Adipocyte (in vitro differentiated cells): ENCODE data around the gene LRRC14B.

Experiments used
- DNase-seq: peaks from one replicate; pipeline ENCODE4 v3.0.0-alpha.2; 2015; ENCODE audit warnings: low read depth
- H3K27me3 ChIP-seq: replicated peaks from 2 replicates; pipeline ENCODE4 v1.7.0; 2013; ENCODE audit warnings: mild to moderate bottlenecking, low read length, moderate library complexity; ENCODE audit not compliant: control insufficient read depth, insufficient read depth
- H3K36me3 ChIP-seq: 2 replicates; pipeline ENCODE4 v1.7.0; 2013; ENCODE audit warnings: low read length, mild to moderate bottlenecking, moderate library complexity; ENCODE audit not compliant: control insufficient read depth, insufficient read depth, severe bottlenecking
- H3K4me1 ChIP-seq: 2 replicates; pipeline ENCODE4 v1.7.0; 2013; ENCODE audit warnings: mild to moderate bottlenecking, low read length, moderate library complexity; ENCODE audit not compliant: control insufficient read depth, insufficient read depth
- H3K4me3 ChIP-seq: 2 replicates; pipeline ENCODE4 v1.7.0; 2013; ENCODE audit warnings: mild to moderate bottlenecking, low read length, moderate library complexity
- H3K9ac ChIP-seq: 2 replicates; pipeline ENCODE4 v1.7.0; 2013; ENCODE audit warnings: mild to moderate bottlenecking, low read length, moderate library complexity
- H3K9me3 ChIP-seq: 2 replicates; pipeline ENCODE4 v1.7.0; 2013; ENCODE audit warnings: mild to moderate bottlenecking, low read length, moderate library complexity; ENCODE audit not compliant: control insufficient read depth

Gene LRRC14B

DNA sequence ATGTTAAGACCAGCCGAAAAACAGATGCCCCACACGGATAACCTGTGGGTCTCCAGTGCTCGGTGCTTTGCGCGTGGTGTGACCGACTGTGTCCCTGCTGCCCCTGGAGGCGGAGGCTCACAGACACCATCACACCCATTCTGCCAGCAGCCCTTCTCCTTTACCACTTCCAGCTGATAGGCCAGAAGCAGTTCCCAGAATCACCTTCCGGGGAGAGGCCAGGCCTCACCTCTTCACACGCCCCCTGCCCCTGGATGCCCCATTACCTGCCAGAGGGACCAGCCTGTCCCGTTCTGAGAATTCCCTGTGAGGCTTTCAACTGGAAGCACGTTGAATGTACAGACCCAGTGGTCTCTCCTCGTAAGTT is 21.6 kb upstream of the LRRC14B start:
- H3K9ac ChIP-seq = no peak overlapping the region
- peaks cover 6% of the 10 kb centered on the region for H3K4me1 ChIP-seq
- H3K4me3 ChIP-seq = no peak overlapping the region
- peaks cover 7% of the 10 kb centered on the region for H3K27me3 ChIP-seq
- no peaks in the 10 kb centered on the region for H3K9me3 ChIP-seq
- DNase-seq = no peak
- no peaks in the 10 kb centered on the region for H3K36me3 ChIP-seq

DNA sequence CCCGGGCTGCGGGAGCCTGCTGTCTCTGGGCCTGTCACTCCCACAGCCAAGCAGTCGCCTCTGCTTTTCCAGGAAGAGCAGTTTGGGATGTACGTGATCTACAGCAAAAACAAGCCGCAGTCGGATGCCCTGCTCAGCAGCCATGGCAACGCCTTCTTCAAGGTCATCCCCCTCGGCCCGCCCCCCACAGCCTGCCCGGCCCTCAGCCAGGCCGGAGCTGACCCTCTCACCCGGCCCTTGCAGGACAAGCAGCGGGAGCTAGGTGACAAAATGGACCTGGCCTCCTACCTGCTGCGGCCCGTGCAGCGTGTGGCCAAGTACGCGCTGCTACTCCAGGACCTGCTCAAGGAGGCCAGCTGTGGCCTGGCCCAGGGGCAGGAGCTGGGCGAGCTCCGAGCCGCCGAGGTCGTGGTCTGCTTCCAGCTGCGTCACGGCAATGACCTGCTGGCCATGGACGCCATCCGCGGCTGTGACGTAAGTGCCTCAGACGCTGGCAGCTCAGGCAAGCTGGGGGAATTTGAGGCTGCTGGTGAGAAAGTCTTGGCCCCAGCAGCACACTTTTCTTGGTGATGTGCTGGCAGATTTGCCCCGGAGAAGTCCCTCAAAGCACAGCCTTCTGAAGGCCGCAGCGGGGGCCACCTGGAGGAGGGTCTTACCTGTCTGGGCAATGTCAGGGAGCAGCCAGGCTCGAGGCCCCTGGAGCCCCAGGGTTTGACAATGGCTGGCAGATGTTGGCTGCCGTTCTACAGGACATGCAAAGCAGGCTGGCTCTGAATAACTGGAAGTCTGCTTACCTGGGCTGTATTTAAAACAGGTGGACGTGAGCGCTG is 20.1 kb upstream of the LRRC14B start:
- Histone ChIP-seq H3K36me3 (no peaks in the 10 kb centered on the region), H3K9ac (no peak overlapping the region), H3K27me3 (peaks cover 7% of the 10 kb centered on the region), H3K4me1 (peaks cover 6% of the 10 kb centered on the region), H3K9me3 (no peaks in the 10 kb centered on the region), H3K4me3 (no peak overlapping the region)
- no peak for DNase-seq

DNA sequence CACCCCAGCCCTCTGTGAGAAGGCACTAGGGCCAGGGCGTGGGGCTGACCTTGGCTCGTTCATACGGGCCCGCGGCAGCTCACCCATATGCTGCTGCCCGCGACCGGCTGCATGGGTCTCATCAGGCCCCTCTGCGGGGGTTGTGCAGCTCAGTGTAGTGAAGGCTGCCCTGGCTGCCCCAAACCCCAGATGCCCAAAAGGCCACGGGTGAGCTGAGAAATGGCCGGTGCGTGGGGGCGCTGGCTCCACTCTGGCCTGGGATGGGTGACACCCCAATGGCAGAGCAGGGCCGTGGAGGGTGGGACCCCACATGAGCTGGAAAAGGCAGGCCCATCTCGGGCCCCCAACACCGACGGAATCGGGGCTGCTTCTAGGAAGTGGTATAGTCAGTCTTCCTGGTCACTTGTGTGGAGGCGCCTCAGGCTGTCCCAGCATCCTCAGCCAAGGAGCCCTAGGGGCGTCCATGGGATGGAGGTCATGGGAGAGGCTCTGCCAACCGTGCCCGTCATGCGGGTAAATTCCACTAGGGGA is 19.4 kb upstream of the LRRC14B start:
- no peak overlapping the region for H3K9ac ChIP-seq

GRCh38 chr5:172421-172820 is 18.9 kb upstream of the LRRC14B start:
- no peak overlapping the region for H3K4me3 ChIP-seq
- peaks cover 6% of the 10 kb centered on the region for H3K4me1 ChIP-seq
- H3K27me3 ChIP-seq = peaks cover 9% of the 10 kb centered on the region
- no peaks in the 10 kb centered on the region for H3K36me3 ChIP-seq
- no peaks in the 10 kb centered on the region for H3K9me3 ChIP-seq
- no peak overlapping the region for H3K9ac ChIP-seq
- no peak for DNase-seq

More for the DNA sequence above, 19.4 kb upstream of the LRRC14B start:
- no peak for DNase-seq
- Histone ChIP-seq H3K9me3 (no peaks in the 10 kb centered on the region), H3K36me3 (no peaks in the 10 kb centered on the region), H3K4me1 (peaks cover 6% of the 10 kb centered on the region), H3K27me3 (peaks cover 7% of the 10 kb centered on the region), H3K4me3 (no peak overlapping the region)

DNA sequence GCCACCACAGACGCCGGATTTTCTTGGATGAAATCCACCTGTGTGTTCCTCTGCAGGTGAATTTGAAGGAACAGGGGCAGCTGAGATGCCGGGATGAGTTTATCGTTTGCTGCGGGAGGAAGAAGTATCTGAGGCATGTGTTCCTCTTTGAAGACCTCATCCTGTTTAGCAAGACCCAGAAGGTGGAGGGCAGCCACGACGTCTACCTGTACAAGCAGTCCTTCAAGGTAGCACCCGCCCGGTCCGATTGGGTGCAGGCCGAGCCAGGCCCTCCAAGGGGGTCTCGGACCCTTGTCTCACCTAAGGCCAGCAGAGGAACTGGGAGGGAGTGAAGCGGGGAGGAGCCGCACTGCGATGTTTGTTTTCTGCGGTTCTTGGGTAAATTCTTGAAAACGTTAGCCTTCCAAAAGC is 18.4 kb upstream of the LRRC14B start:
- Histone ChIP-seq H3K9me3 (no peaks in the 10 kb centered on the region), H3K4me1 (peaks cover 6% of the 10 kb centered on the region), H3K9ac (no peak overlapping the region), H3K27me3 (peaks cover 13% of the 10 kb centered on the region), H3K36me3 (no peaks in the 10 kb centered on the region), H3K4me3 (no peak overlapping the region)
- DNase-seq = no peak

- peaks cover 13% of the 10 kb centered on the region for H3K27me3 ChIP-seq
Observed at GRCh38 chr5:173392-174290, 17.7 kb upstream of the LRRC14B start.

GRCh38 chr5:174291-174600 is 17.0 kb upstream of the LRRC14B start:
- Histone ChIP-seq H3K36me3 (no peaks in the 10 kb centered on the region), H3K27me3 (peaks cover 14% of the 10 kb centered on the region), H3K9ac (no peak overlapping the region), H3K4me1 (no peaks in the 10 kb centered on the region), H3K4me3 (no peak overlapping the region), H3K9me3 (no peaks in the 10 kb centered on the region)
- no peak for DNase-seq

More at GRCh38 chr5:173392-174290, 17.7 kb upstream of the LRRC14B start:
- no peaks in the 10 kb centered on the region for H3K4me1 ChIP-seq
- no peak for DNase-seq
- no peak overlapping the region for H3K4me3 ChIP-seq
- H3K36me3 ChIP-seq = no peaks in the 10 kb centered on the region
- no peaks in the 10 kb centered on the region for H3K9me3 ChIP-seq
- H3K9ac ChIP-seq = no peak overlapping the region

- no peaks in the 10 kb centered on the region for H3K9me3 ChIP-seq
- DNase-seq = no peak
- H3K4me1 ChIP-seq = no peaks in the 10 kb centered on the region
- H3K36me3 ChIP-seq = no peaks in the 10 kb centered on the region
- peaks cover 21% of the 10 kb centered on the region for H3K27me3 ChIP-seq
- H3K4me3 ChIP-seq = no peak overlapping the region
- no peak overlapping the region for H3K9ac ChIP-seq
Observed at GRCh38 chr5:174876-175465, 16.3 kb upstream of the LRRC14B start.

GRCh38 chr5:176296-176823 is 14.9 kb upstream of the LRRC14B start:
- Histone ChIP-seq H3K4me3 (no peak overlapping the region), H3K9me3 (no peaks in the 10 kb centered on the region), H3K27me3 (peaks cover 34% of the 10 kb centered on the region), H3K4me1 (no peaks in the 10 kb centered on the region), H3K9ac (no peak overlapping the region), H3K36me3 (no peaks in the 10 kb centered on the region)
- DNase-seq = no peak

- H3K9ac ChIP-seq = no peak overlapping the region
- DNase-seq = no peak
- H3K4me1 ChIP-seq = no peaks in the 10 kb centered on the region
- H3K9me3 ChIP-seq = no peaks in the 10 kb centered on the region
- H3K4me3 ChIP-seq = no peak overlapping the region
- no peaks in the 10 kb centered on the region for H3K36me3 ChIP-seq
- peaks cover 27% of the 10 kb centered on the region for H3K27me3 ChIP-seq
Observed at GRCh38 chr5:178110-178509, 13.2 kb upstream of the LRRC14B start.

- Histone ChIP-seq H3K9ac (no peak overlapping the region), H3K9me3 (no peaks in the 10 kb centered on the region), H3K36me3 (no peaks in the 10 kb centered on the region), H3K4me3 (no peak overlapping the region), H3K4me1 (no peaks in the 10 kb centered on the region), H3K27me3 (peaks cover 27% of the 10 kb centered on the region)
- no peak for DNase-seq
Observed at GRCh38 chr5:179401-179800, 11.9 kb upstream of the LRRC14B start.
